ENCODE results near the gene CEP89. TPM values are rescaled to one million over a fixed set of nuclear protein-coding genes. Genes with fewer than 3 reads are reported as not detected.
"Not testable (repeated sequence)": the region's sequence is repeated elsewhere in the genome, so short reads cannot be mapped to it uniquely, and the experiment has no call there.

CEP89 gene
- total RNA-seq, 4 donors from 2014 or later = 4.6 to 10.5 (median 8.7) TPM

DNA sequence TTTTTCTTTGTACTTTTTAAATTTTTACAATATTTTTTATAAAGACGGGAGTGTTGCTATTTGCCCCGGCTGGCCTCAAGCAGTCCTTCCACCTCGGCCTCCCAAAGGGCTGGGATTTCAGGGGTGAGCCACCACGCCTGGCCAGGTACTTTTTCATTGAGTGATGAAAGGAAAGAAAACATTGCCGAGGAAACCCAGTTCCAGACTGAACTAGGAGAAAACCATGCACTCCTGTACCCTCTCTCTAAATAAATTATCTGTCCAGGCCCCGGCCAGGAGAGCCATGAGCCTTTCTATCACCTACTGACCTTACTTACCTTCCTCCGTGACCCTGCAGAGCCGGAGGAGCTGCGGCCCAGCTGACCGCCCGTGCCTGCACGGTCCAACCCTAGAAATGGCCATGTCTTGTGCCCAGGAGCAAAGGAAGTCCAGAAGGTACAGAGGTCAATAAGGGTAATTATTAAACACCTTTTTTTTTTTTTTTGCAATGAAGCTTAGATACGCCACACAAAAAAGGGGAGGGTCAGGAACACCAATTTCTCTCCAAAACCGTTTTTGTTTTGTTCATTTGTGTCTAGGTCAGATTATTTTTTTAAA is 102.3 kb downstream of the CEP89 start, which contains the start of gene SLC7A9:
Gene SLC7A9, minus strand, starts transcription at position 399 of the 597 bp plus-strand sequence. CDS start 1,233 bp downstream, outside the sequence.
- intact Hi-C loops (cut with DNase I) = no loop called here
- no peaks in the 10 kb centered on the region for H3K4me1 ChIP-seq
- TF ChIP-seq, protein P1, sequence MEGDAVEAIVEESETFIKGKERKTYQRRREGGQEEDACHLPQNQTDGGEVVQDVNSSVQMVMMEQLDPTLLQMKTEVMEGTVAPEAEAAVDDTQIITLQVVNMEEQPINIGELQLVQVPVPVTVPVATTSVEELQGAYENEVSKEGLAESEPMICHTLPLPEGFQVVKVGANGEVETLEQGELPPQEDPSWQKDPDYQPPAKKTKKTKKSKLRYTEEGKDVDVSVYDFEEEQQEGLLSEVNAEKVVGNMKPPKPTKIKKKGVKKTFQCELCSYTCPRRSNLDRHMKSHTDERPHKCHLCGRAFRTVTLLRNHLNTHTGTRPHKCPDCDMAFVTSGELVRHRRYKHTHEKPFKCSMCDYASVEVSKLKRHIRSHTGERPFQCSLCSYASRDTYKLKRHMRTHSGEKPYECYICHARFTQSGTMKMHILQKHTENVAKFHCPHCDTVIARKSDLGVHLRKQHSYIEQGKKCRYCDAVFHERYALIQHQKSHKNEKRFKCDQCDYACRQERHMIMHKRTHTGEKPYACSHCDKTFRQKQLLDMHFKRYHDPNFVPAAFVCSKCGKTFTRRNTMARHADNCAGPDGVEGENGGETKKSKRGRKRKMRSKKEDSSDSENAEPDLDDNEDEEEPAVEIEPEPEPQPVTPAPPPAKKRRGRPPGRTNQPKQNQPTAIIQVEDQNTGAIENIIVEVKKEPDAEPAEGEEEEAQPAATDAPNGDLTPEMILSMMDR (IDR thresholded peaks at IDR 0.05) = no peak
- TF ChIP-seq POLR2A (IDR thresholded peaks at IDR 0.05) = no peak
- DNase-seq = no peak
- no peaks in the 10 kb centered on the region for H3K36me3 ChIP-seq
- 66 to 70% methylated on average over 11 to 14 of the region's 14 CpGs for WGBS, 2 donors
- H3K9me3 ChIP-seq = no peaks in the 10 kb centered on the region
- H3K4me3 ChIP-seq = no peak within 1 kb of the TSS
- H3K27ac ChIP-seq = no peak within 1 kb of the TSS
- no peaks in the 10 kb centered on the region for H3K27me3 ChIP-seq

DNA sequence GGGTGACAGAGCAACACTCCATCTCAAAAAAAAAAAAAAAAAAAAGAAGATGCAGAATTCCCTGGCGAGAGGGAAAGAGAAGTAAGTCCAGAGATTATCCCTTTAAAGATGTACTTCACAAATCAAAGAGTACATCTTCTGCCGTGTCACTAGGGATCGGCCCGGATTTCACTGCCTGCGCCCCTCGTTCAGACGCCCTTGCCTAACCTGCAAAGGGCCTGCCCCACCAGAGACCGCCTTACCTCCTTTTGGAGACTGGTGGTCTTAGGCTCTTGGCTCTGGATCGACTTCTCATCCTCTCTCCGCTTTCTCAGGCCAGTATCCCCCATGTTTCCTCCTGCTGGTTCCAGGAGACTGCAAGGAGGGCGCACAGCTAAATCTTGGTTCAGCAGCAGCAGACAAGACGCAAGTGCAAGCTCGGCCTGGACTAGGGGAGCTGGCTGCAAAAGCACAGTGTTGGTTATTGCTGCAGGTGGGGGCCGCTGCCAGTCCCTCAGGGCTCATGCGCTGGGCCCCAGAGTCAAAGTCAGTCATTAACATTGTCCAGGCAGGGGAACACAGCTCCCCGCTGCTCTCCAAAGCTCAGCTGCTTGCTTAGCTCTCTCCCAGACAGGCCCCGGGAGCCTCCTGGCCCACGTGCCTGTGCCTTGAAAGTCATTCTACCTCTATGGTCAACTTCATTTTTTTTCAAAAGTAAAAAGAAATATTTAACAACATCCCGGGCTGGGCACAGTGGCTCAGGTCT is 103.4 kb downstream of the CEP89 start:
- Histone ChIP-seq H3K4me1 (no peaks in the 10 kb centered on the region), H3K36me3 (no peaks in the 10 kb centered on the region), H3K27ac (no peak overlapping the region), H3K9me3 (no peaks in the 10 kb centered on the region), H3K4me3 (no peak overlapping the region), H3K27me3 (no peaks in the 10 kb centered on the region)
- no peak for DNase-seq
- TF ChIP-seq, protein P1 (IDR thresholded peaks at IDR 0.05) = no peak
- no peak for TF ChIP-seq POLR2A (IDR thresholded peaks at IDR 0.05)
- intact Hi-C loops (cut with DNase I) = no loop called here
- 82 to 84% methylated on average over 11 to 19 of the region's 19 CpGs for WGBS, 2 donors

DNA sequence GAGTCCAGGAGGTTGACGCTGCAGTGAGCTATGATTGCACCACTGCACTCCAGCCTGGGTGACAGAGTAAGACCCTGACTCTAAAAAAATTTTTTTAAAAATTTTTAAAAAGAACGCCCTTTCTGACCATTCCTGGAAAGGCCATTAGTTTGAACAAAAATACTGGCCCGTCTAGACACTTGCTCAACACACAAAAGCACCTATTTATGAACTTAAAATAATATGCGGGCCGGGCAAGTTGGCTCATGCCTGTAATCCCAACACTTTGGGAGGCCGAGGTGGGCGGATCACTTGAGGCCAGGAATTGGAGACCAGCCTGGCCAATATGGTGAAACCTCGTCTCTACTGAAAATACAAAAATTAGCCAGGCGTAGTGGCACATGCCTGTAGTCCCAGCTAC is 104.3 kb downstream of the CEP89 start:
- H3K27me3 ChIP-seq; DNase-seq; H3K36me3 ChIP-seq; H3K9me3 ChIP-seq; H3K4me1 ChIP-seq; intact Hi-C loops (cut with DNase I); H3K27ac ChIP-seq; H3K4me3 ChIP-seq: not testable (repeated sequence)
- 61 to 63% methylated on average over 8 of the region's 9 CpGs for WGBS, 2 donors

DNA sequence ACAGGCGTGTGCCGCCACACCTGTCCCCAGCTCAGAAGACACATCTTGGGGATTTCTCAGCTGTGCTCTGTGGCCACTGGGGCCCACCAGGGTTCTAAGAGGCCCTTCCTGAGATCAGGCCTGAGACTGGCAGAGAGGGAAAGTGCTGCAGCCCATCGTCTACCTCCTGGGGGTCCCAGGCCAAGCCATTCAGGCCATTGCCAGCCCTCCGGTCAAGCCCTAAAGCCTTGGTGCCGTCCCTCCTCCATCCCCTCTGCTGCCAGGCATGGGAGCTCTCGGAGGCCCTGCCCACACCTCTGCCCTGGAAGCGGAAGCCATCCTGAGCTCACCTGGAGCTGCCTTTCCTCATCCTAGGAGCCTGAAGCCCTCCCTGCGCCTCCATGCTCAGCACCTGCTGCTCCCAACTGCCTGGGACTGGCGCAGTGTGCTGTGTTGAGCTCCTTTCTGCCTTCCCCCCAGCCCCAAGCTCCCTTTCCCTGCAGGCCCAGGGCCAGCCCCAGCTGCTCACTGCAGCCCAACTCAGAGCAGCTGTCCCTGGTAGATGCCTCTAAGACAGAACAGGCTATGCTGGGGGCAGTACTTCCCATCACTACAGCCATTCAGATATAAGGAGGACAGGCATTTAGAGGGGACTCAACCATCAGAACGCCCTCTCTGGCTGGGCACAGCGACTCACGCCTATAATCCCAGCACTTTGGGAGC is 105.0 kb downstream of the CEP89 start:
- H3K27me3 ChIP-seq = no peaks in the 10 kb centered on the region
- WGBS, 2 donors = 89 to 100% methylated on average over 4 to 5 of the region's 12 CpGs
- H3K36me3 ChIP-seq = no peaks in the 10 kb centered on the region
- DNase-seq = no peak
- no peaks in the 10 kb centered on the region for H3K9me3 ChIP-seq
- intact Hi-C loops (cut with DNase I) = no loop called here
- no peak overlapping the region for H3K27ac ChIP-seq
- no peaks in the 10 kb centered on the region for H3K4me1 ChIP-seq
- H3K4me3 ChIP-seq = no peak overlapping the region
- no peak for TF ChIP-seq POLR2A (IDR thresholded peaks at IDR 0.05)
- TF ChIP-seq, protein P1 (IDR thresholded peaks at IDR 0.05) = no peak

DNA sequence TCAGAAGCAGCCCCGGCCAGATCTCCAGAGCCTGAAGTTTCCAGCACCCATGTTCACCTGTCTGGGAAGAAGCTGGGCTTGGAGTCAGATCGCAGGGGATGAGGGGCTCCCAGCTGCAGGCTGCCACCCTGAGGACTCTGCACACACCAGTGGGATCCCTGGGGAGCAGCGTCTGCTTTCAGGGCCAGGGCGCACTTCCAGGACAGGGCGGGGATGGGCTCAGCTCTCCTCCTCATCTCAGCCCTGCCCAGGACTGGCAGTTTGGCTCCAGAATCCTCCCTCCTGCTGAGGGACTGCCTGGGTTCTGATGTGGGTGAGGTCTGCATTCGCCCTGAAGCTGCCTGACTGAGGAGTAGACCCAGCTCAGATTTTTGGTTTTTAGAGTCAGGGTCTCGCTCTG is 105.7 kb downstream of the CEP89 start:
- Histone ChIP-seq H3K27me3 (no peaks in the 10 kb centered on the region), H3K36me3 (no peaks in the 10 kb centered on the region), H3K4me1 (no peaks in the 10 kb centered on the region), H3K27ac (no peak overlapping the region), H3K9me3 (no peaks in the 10 kb centered on the region), H3K4me3 (no peak overlapping the region)
- 81 to 93% methylated on average over 4 to 7 of the region's 7 CpGs for WGBS, 2 donors
- DNase-seq = no peak
- TF ChIP-seq POLR2A (IDR thresholded peaks at IDR 0.05) = no peak
- TF ChIP-seq, protein P1 (IDR thresholded peaks at IDR 0.05) = no peak
- intact Hi-C loops (cut with DNase I) = no loop called here
